IMR-90 (cell line): ENCODE data around the gene TBX15. TPM values are rescaled to one million over a fixed set of nuclear protein-coding genes. Genes with fewer than 3 reads are reported as not detected.

Source experiments
- ATAC-seq: fragments of 200-7000 bp; cut with Tn5 transposase; 2 replicates; pipeline ENCODE4 v1.9.1; 2020; ENCODE audit warnings: low read depth, mild to moderate bottlenecking, moderate library complexity
- BruUV-seq: library from RNA; stranded (reverse); fragments of 400-500 nt; replicated peaks from 2 replicates; lab custom pipeline; 2021; lab: Mats Ljungman, UMichigan
- CTCF ChIA-PET: fragments of 300-600 bp; formaldehyde crosslinking; extraction: SDS; loops from one replicate; lab custom pipeline; 2021; ENCODE audit warnings: antibody characterized with exemption; lab: Yijun Ruan, JAX
- POLR2A ChIA-PET: fragments of 300-600 bp; sonication (Branson Sonifier 250); formaldehyde crosslinking; loops from one replicate; lab custom pipeline; 2022; ENCODE audit warnings: antibody characterized with exemption; ENCODE audit not compliant: unreplicated experiment; lab: Charles Lee
- DNase-seq: peaks from one replicate; pipeline ENCODE4 v3.0.0; 2013
- H2AFZ ChIP-seq: replicated peaks from 2 replicates; pipeline ENCODE3; 2013; ENCODE audit warnings: low read length, mild to moderate bottlenecking; ENCODE audit not compliant: poor library complexity
- H2AK5ac ChIP-seq: 2 replicates; pipeline ENCODE4 v1.6.1; 2013; ENCODE audit warnings: low read depth, low read length, inconsistent platforms
- H2AK9ac ChIP-seq: replicated peaks from 2 replicates; pipeline ENCODE3; 2013; ENCODE audit warnings: mild to moderate bottlenecking, low read depth, low read length, moderate library complexity; ENCODE audit not compliant: poor library complexity
- H2BK120ac ChIP-seq: 2 replicates; pipeline ENCODE4 v1.6.1; 2013; ENCODE audit warnings: low read depth, low read length, inconsistent platforms
- H2BK15ac ChIP-seq: 3 replicates; pipeline ENCODE4 v1.6.1; 2013; ENCODE audit warnings: low read depth, low read length, inconsistent platforms
- H2BK20ac ChIP-seq: 2 replicates; pipeline ENCODE4 v1.6.1; 2013; ENCODE audit warnings: low read depth, mild to moderate bottlenecking, inconsistent platforms, low read length, moderate library complexity
- H2BK5ac ChIP-seq: 2 replicates; pipeline ENCODE4 v1.6.1; 2013; ENCODE audit warnings: mild to moderate bottlenecking, low read depth, low read length, inconsistent platforms; ENCODE audit not compliant: poor library complexity, severe bottlenecking
- H3K14ac ChIP-seq: replicated peaks from 2 replicates; pipeline ENCODE4 v1.6.1; 2013; ENCODE audit warnings: low read depth, low read length, inconsistent platforms
- H3K18ac ChIP-seq: 2 replicates; pipeline ENCODE4 v1.6.1; 2013; ENCODE audit warnings: low read depth, low read length, control low read depth
- H3K23ac ChIP-seq: 2 replicates; pipeline ENCODE4 v1.6.1; 2013; ENCODE audit warnings: low read depth, low read length, inconsistent platforms
- H3K27ac ChIP-seq: 2 replicates; pipeline ENCODE4 v1.5.1; 2013; ENCODE audit warnings: mild to moderate bottlenecking, control low read depth, low read length; ENCODE audit not compliant: insufficient read depth
- H3K27me3 ChIP-seq: 2 replicates; pipeline ENCODE4 v1.6.1; 2013; ENCODE audit warnings: low read length; ENCODE audit not compliant: control insufficient read depth, insufficient read depth
- H3K36me3 ChIP-seq: 2 replicates; pipeline ENCODE4 v1.6.1; 2013; ENCODE audit warnings: low read length, mixed read lengths; ENCODE audit not compliant: control insufficient read depth, insufficient read depth
- H3K4ac ChIP-seq: 2 replicates; pipeline ENCODE4 v1.6.1; 2013; ENCODE audit warnings: low read depth, low read length, inconsistent platforms
- H3K4me1 ChIP-seq: 2 replicates; pipeline ENCODE4 v1.6.1; 2013; ENCODE audit warnings: low read length, mixed read lengths; ENCODE audit not compliant: control insufficient read depth, insufficient read depth
- H3K4me2 ChIP-seq: 2 replicates; pipeline ENCODE4 v1.6.1; 2013; ENCODE audit warnings: low read depth, mild to moderate bottlenecking, control low read depth, low read length, moderate library complexity
- H3K4me3 ChIP-seq: 2 replicates; pipeline ENCODE4 v1.5.1; 2013; ENCODE audit warnings: low read depth, mild to moderate bottlenecking, control low read depth, low read length, moderate library complexity; ENCODE audit not compliant: insufficient read depth
- H3K56ac ChIP-seq: 2 replicates; pipeline ENCODE4 v1.6.1; 2013; ENCODE audit warnings: low read length, inconsistent platforms; ENCODE audit not compliant: insufficient read depth; ENCODE audit errors: extremely low read depth
- H3K79me1 ChIP-seq, 2 experiments: 2 replicates each; pipeline ENCODE4 v1.6.1; 2013; ENCODE audit warnings: low read length in 2 of 2, inconsistent platforms in 1 of 2, low read depth in 1 of 2
- H3K9ac ChIP-seq: 2 replicates; pipeline ENCODE4 v1.6.1; 2013; ENCODE audit warnings: low read depth, low read length, control low read depth
- H3K9me1 ChIP-seq: 2 replicates; pipeline ENCODE4 v1.6.1; 2013; ENCODE audit warnings: low read length, inconsistent platforms; ENCODE audit not compliant: insufficient read depth
- H3K9me3 ChIP-seq: 2 replicates; pipeline ENCODE4 v1.6.1; 2013; ENCODE audit warnings: low read length; ENCODE audit not compliant: control insufficient read depth, insufficient read depth
- H4K20me1 ChIP-seq: 2 replicates; pipeline ENCODE4 v1.6.1; 2013; ENCODE audit warnings: low read length, inconsistent platforms; ENCODE audit not compliant: insufficient read depth
- H4K5ac ChIP-seq: 2 replicates; pipeline ENCODE4 v1.6.1; 2013; ENCODE audit warnings: mild to moderate bottlenecking, low read depth, low read length, control low read depth
- H4K8ac ChIP-seq, 2 experiments: 2 replicates each; pipeline ENCODE4 v1.6.1; 2013; ENCODE audit warnings: low read depth in 2 of 2, low read length in 2 of 2, control low read depth in 1 of 2, inconsistent platforms in 1 of 2
- H4K91ac ChIP-seq: 2 replicates; pipeline ENCODE4 v1.6.1; 2013; ENCODE audit warnings: low read depth, low read length, inconsistent platforms; ENCODE audit not compliant: insufficient read depth
- BHLHE40 ChIP-seq: fragments of 150-350 bp; IDR thresholded peaks from 2 replicates; pipeline ENCODE4 v1.6.1; 2016; ENCODE audit warnings: mild to moderate bottlenecking, low read depth, low read length
- CEBPB ChIP-seq: IDR thresholded peaks from 2 replicates; pipeline ENCODE4 v1.6.1; 2012; ENCODE audit warnings: low read depth, low read length, improper control_type of control experiment
- CHD1 ChIP-seq: IDR thresholded peaks from 2 replicates; pipeline ENCODE4 v1.6.1; 2012; ENCODE audit warnings: low read depth, low read length, improper control_type of control experiment
- FOS ChIP-seq: fragments of 150-350 bp; IDR thresholded peaks from 2 replicates; pipeline ENCODE4 v1.6.1; 2016; ENCODE audit warnings: low read depth, low read length
- MAFK ChIP-seq: IDR thresholded peaks from 2 replicates; pipeline ENCODE4 v1.6.1; 2012; ENCODE audit warnings: low read depth, low read length, improper control_type of control experiment
- MAZ ChIP-seq: IDR thresholded peaks from 2 replicates; pipeline ENCODE4 v1.6.1; 2012; ENCODE audit warnings: low read depth, mild to moderate bottlenecking, low read length, improper control_type of control experiment, moderate library complexity, borderline replicate concordance
- MXI1 ChIP-seq: IDR thresholded peaks from 2 replicates; pipeline ENCODE4 v1.6.1; 2012; ENCODE audit warnings: low read depth, mild to moderate bottlenecking, low read length, moderate library complexity, borderline replicate concordance
- NFE2L2 ChIP-seq: fragments of 150-350 bp; IDR thresholded peaks from 2 replicates; pipeline ENCODE4 v1.6.1; 2016; ENCODE audit warnings: low read depth, mild to moderate bottlenecking, low read length
- POLR2A ChIP-seq: IDR thresholded peaks from 2 replicates; pipeline ENCODE4 v1.6.1; 2012; ENCODE audit warnings: mild to moderate bottlenecking, low read depth, low read length
- RCOR1 ChIP-seq: IDR thresholded peaks from 2 replicates; pipeline ENCODE4 v1.6.1; 2012; ENCODE audit warnings: mild to moderate bottlenecking, low read length, improper control_type of control experiment; ENCODE audit not compliant: insufficient replicate concordance
- RFX5 ChIP-seq: IDR thresholded peaks from 2 replicates; pipeline ENCODE4 v1.8.0; 2012; ENCODE audit warnings: low read depth, mild to moderate bottlenecking, low read length, moderate library complexity
- SMC3 ChIP-seq: fragments of 150-350 bp; IDR thresholded peaks from 2 replicates; pipeline ENCODE4 v1.6.1; 2016; ENCODE audit warnings: low read depth, mild to moderate bottlenecking, antibody characterized with exemption, low read length, moderate library complexity
- WGBS, 2 experiments: methylation state at CpG; one replicate each; pipeline versions ENCODE4 v1.1.5 to v1.1.7; 2013; ENCODE audit warnings: missing lambda C conversion rate in 2 of 2; ENCODE audit not compliant: insufficient read length in 1 of 2; ENCODE audit errors: extremely low coverage in 2 of 2; 5-methylcytosine and 5-hydroxymethylcytosine counted together
- dilution Hi-C: fragments of 300-500 bp; cut with HindIII; formaldehyde crosslinking; loops from one replicate; pipeline ENCODE4 v1.14.3; 2018; ENCODE audit warnings: low sequenced_read_pairs; ENCODE audit not compliant: unreplicated experiment
- in situ Hi-C: fragments of 300-500 bp; cut with MboI; formaldehyde crosslinking; loops from 3 replicates; pipeline ENCODE4 v1.14.3; 2019; ENCODE audit warnings: low sequenced_read_pairs, inconsistent platforms, mixed read lengths
- intact Hi-C: fragments of 100-400 bp; cut with micrococcal nuclease; formaldehyde crosslinking; loops from 2 replicates; pipeline ENCODE4 v1.10.0; 2022
- polyA plus RNA-seq, 3 experiments: library from polyadenylated mRNA; depleted of rRNA; stranded (reverse); fragments of >200 nt; gene quantifications; 2 replicates each; pipeline ENCODE4 v1.2.3, GENCODE V29; 2012; ENCODE audit warnings: low replicate concordance in 1 of 3
- total RNA-seq: library from RNA; depleted of rRNA; stranded (reverse); fragments of >200 nt; gene quantifications from 2 replicates; pipeline ENCODE4 v1.2.3, GENCODE V29; 2012
- TF ChIP-seq, protein P1 (sequence below): fragments of 150-350 bp; IDR thresholded peaks from 2 replicates; pipeline ENCODE4 v1.6.1; 2017; ENCODE audit warnings: mild to moderate bottlenecking, antibody characterized with exemption, low read length, low read depth
- TF ChIP-seq, protein P2 (sequence below): conservative IDR thresholded peaks from 2 replicates; pipeline ENCODE4 v1.5.1; 2012; ENCODE audit warnings: mild to moderate bottlenecking, low read depth, low read length, improper control_type of control experiment

The TBX15 gene
- total and polyA plus RNA-seq, 2 of the 4 experiments (the other 2 are of a cell fraction) = not detected

DNA sequence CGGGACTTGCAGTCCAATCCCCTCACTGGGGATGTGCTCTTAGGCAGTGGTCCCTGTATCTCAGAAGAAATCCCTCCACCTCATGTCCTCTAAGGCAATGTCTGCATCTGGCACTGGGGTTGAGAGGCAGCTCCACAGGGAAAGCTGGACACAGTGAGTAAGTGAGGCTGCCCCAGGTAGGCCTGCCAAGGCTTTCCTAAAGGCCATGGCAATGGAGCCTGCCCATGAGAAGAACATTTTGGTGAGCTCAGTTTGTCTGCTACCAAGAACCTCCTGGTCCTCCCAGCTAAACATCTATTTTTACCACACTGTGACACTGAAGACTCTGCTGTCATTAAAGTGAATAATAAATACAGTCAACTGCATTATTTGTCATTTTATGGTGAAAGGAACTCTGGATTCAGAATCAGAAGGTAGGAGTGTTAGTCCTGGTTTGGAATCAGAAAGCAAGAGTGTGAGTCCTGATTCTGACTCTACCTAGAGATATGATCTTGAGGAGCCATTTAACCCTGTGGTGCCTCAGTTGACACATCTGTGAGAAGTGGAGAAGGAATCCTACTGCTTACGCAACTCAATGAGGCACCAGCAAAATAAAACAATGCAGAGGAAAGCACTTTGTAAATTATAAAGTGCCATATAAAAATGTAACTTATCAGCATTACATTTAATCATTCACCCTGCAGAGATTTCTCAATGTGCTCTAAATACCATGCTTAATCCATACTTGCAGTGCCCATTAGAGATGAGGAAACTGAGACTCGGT, 41.0 kb downstream of the TBX15 start:
- no peak overlapping the region for H3K9ac ChIP-seq
- no peak overlapping the region for H2BK120ac ChIP-seq
- no peak overlapping the region for H2AK9ac ChIP-seq
- ChIA-PET POLR2A (no interaction called here), CTCF (no interaction called here)
- intact Hi-C loops = no loop called here
- ATAC-seq = no peak
- H2BK20ac ChIP-seq = no peak overlapping the region
- H3K9me3 ChIP-seq = no peaks in the 10 kb centered on the region
- dilution Hi-C loops = no loop called here
- DNase-seq = no peak
- in situ Hi-C loops = no loop called here
- no peaks in the 10 kb centered on the region for H3K4me1 ChIP-seq
- no peak overlapping the region for H2BK15ac ChIP-seq
- H2AFZ ChIP-seq = no peak overlapping the region
- TF ChIP-seq CHD1 = no peak
- no peak for TF ChIP-seq RCOR1
- TF ChIP-seq, protein P1, sequence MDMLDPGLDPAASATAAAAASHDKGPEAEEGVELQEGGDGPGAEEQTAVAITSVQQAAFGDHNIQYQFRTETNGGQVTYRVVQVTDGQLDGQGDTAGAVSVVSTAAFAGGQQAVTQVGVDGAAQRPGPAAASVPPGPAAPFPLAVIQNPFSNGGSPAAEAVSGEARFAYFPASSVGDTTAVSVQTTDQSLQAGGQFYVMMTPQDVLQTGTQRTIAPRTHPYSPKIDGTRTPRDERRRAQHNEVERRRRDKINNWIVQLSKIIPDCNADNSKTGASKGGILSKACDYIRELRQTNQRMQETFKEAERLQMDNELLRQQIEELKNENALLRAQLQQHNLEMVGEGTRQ = no peak
- TF ChIP-seq FOS = no peak
- no peak for TF ChIP-seq SMC3
- no peak for TF ChIP-seq RFX5
- TF ChIP-seq, protein P2, sequence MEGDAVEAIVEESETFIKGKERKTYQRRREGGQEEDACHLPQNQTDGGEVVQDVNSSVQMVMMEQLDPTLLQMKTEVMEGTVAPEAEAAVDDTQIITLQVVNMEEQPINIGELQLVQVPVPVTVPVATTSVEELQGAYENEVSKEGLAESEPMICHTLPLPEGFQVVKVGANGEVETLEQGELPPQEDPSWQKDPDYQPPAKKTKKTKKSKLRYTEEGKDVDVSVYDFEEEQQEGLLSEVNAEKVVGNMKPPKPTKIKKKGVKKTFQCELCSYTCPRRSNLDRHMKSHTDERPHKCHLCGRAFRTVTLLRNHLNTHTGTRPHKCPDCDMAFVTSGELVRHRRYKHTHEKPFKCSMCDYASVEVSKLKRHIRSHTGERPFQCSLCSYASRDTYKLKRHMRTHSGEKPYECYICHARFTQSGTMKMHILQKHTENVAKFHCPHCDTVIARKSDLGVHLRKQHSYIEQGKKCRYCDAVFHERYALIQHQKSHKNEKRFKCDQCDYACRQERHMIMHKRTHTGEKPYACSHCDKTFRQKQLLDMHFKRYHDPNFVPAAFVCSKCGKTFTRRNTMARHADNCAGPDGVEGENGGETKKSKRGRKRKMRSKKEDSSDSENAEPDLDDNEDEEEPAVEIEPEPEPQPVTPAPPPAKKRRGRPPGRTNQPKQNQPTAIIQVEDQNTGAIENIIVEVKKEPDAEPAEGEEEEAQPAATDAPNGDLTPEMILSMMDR = no peak
- no peak for TF ChIP-seq MXI1
- no peak for TF ChIP-seq NFE2L2
- TF ChIP-seq MAZ = no peak
- TF ChIP-seq MAFK = no peak
- TF ChIP-seq CEBPB = no peak
- TF ChIP-seq POLR2A = no peak
- TF ChIP-seq BHLHE40 = no peak
- no peak overlapping the region for H2AK5ac ChIP-seq
- H3K4ac ChIP-seq = no peak overlapping the region
- no peak overlapping the region for H2BK5ac ChIP-seq
- no peaks in the 10 kb centered on the region for H3K9me1 ChIP-seq
- no CpG with 5 or more reads among the region's 3 CpGs for WGBS, 2 experiments
- H3K27ac ChIP-seq = no peak overlapping the region
- no peak overlapping the region for H3K18ac ChIP-seq
- BruUV-seq = no TSS peak
- no peaks in the 10 kb centered on the region for H4K20me1 ChIP-seq
- no peak overlapping the region for H4K8ac ChIP-seq
- H3K36me3 ChIP-seq = no peaks in the 10 kb centered on the region
- no peak overlapping the region for H3K4me3 ChIP-seq
- H3K14ac ChIP-seq = no peak overlapping the region
- no peak overlapping the region for H4K5ac ChIP-seq
- no peak overlapping the region for H4K91ac ChIP-seq
- no peaks in the 10 kb centered on the region for H3K79me1 ChIP-seq
- no peak overlapping the region for H3K56ac ChIP-seq
- peaks cover 4% of the 10 kb centered on the region; the same call in 1 of the 2 replicates for H3K27me3 ChIP-seq
- no peak overlapping the region for H3K23ac ChIP-seq
- H3K4me2 ChIP-seq = no peak overlapping the region
